T-helper 17 cell (primary cell): ENCODE data around the gene MYH9. TPM values are rescaled to one million over a fixed set of nuclear protein-coding genes. Genes with fewer than 3 reads are reported as not detected.
A peak's percentile ranks its signal among the peaks of the same experiment; 100 is the strongest.
"Not testable (repeated sequence)": the region's sequence is repeated elsewhere in the genome, so short reads cannot be mapped to it uniquely, and the experiment has no call there.

ENCODE experiments used
- ATAC-seq: fragments of 150-1000 bp; cut with Tn5 transposase; 2 replicates; pipeline ENCODE4 v1.10.0; 2021; ENCODE audit warnings: mild to moderate bottlenecking, moderate library complexity
- DNase-seq, 3 donors: peaks; one replicate each; pipeline versions ENCODE4 v3.0.0 to v3.0.0-alpha.2; 2020 to 2021
- H3K9me3 ChIP-seq: one replicate; pipeline ENCODE4 v1.7.0; 2013; ENCODE audit warnings: low read length, mild to moderate bottlenecking; ENCODE audit not compliant: control insufficient read depth, poor library complexity, severe bottlenecking
- H3K27ac Mint-ChIP-seq: one replicate; pipeline ENCODE4 v1.8.0; 2022; ENCODE audit warnings: mild to moderate bottlenecking, moderate library complexity, mixed read lengths
- H3K27me3 Mint-ChIP-seq: one replicate; pipeline ENCODE4 v1.8.0; 2022; ENCODE audit warnings: mixed read lengths
- H3K36me3 Mint-ChIP-seq: one replicate; pipeline ENCODE4 v1.8.0; 2022; ENCODE audit warnings: low read depth, mixed read lengths
- H3K4me1 Mint-ChIP-seq: one replicate; pipeline ENCODE4 v1.8.0; 2022; ENCODE audit warnings: mild to moderate bottlenecking, mixed read lengths
- H3K4me3 Mint-ChIP-seq: one replicate; pipeline ENCODE4 v1.8.0; 2022; ENCODE audit warnings: mild to moderate bottlenecking, moderate library complexity, mixed read lengths
- total RNA-seq, 4 donors: library from RNA in 2 of 4; stranded (reverse) in 2 of 4; gene quantifications; one replicate each; pipeline ENCODE4 v1.2.3 and lab custom pipeline; 2022 to 2026

MYH9 gene
- total RNA-seq, 2 donors from 2014 or later, result 1,038 to 1,220 TPM

- H3K9me3 ChIP-seq, result no peaks in the 10 kb centered on the region
- Mint-ChIP-seq H3K27me3 (no peaks in the 10 kb centered on the region), H3K36me3 (no peaks in the 10 kb centered on the region), H3K4me3 (peak overlapping the region; percentile 89), H3K27ac (peak overlapping the region; percentile 90), H3K4me1 (peaks cover 47% of the 10 kb centered on the region)
- ATAC-seq, result peak; percentile 65
- DNase-seq, result peak in 1 of 3 donors; percentile 27
Observed at GRCh38 chr22:36405671-36406538, 18.1 kb upstream of the MYH9 start.

- peak overlapping the region; percentile 90 for H3K27ac Mint-ChIP-seq
- H3K4me1 Mint-ChIP-seq, result peaks cover 41% of the 10 kb centered on the region
- peak overlapping the region; percentile 89 for H3K4me3 Mint-ChIP-seq
- no peaks in the 10 kb centered on the region for H3K36me3 Mint-ChIP-seq
- no peaks in the 10 kb centered on the region for H3K9me3 ChIP-seq
- ATAC-seq (peak; percentile 65), DNase-seq (no peak)
- H3K27me3 Mint-ChIP-seq, result no peaks in the 10 kb centered on the region
Observed at GRCh38 chr22:36405221-36405661, 17.5 kb upstream of the MYH9 start.

GRCh38 chr22:36404446-36404845, 16.7 kb upstream of the MYH9 start:
- DNase-seq, result no peak
- no peaks in the 10 kb centered on the region for H3K9me3 ChIP-seq
- Mint-ChIP-seq H3K36me3 (no peaks in the 10 kb centered on the region), H3K4me1 (peaks cover 38% of the 10 kb centered on the region), H3K4me3 (no peak overlapping the region), H3K27me3 (no peaks in the 10 kb centered on the region), H3K27ac (no peak overlapping the region)
- ATAC-seq, result no peak

GRCh38 chr22:36399472-36399778, 11.7 kb upstream of the MYH9 start:
- H3K27ac Mint-ChIP-seq, result no peak overlapping the region
- H3K27me3 Mint-ChIP-seq, result no peaks in the 10 kb centered on the region
- ATAC-seq, result no peak
- no peaks in the 10 kb centered on the region for H3K36me3 Mint-ChIP-seq
- peak overlapping the region; percentile 7 for H3K4me3 Mint-ChIP-seq
- H3K9me3 ChIP-seq, result no peaks in the 10 kb centered on the region
- peaks cover 28% of the 10 kb centered on the region for H3K4me1 Mint-ChIP-seq
- no peak for DNase-seq

GRCh38 chr22:36398601-36399471, 11.1 kb upstream of the MYH9 start:
- ATAC-seq (no peak), DNase-seq (no peak)
- H3K9me3 ChIP-seq, result no peaks in the 10 kb centered on the region
- Mint-ChIP-seq H3K4me3 (peak overlapping the region; percentile 7), H3K36me3 (no peaks in the 10 kb centered on the region), H3K27me3 (no peaks in the 10 kb centered on the region), H3K27ac (no peak overlapping the region), H3K4me1 (peaks cover 31% of the 10 kb centered on the region)

GRCh38 chr22:36397131-36398093, 9.6 kb upstream of the MYH9 start:
- ATAC-seq (no peak), DNase-seq (no peak)
- no peaks in the 10 kb centered on the region for H3K9me3 ChIP-seq
- Mint-ChIP-seq H3K27ac (no peak overlapping the region), H3K4me3 (no peak overlapping the region), H3K4me1 (peaks cover 31% of the 10 kb centered on the region), H3K36me3 (no peaks in the 10 kb centered on the region), H3K27me3 (no peaks in the 10 kb centered on the region)

- DNase-seq (no peak), ATAC-seq (no peak)
- H3K9me3 ChIP-seq, result no peaks in the 10 kb centered on the region
- Mint-ChIP-seq H3K27me3 (no peaks in the 10 kb centered on the region), H3K4me1 (peaks cover 31% of the 10 kb centered on the region), H3K36me3 (no peaks in the 10 kb centered on the region), H3K27ac (peak overlapping the region; percentile 34), H3K4me3 (no peak overlapping the region)
Observed at GRCh38 chr22:36395915-36396314, 8.1 kb upstream of the MYH9 start.

GRCh38 chr22:36395055-36395849, 7.5 kb upstream of the MYH9 start:
- H3K9me3 ChIP-seq, result no peaks in the 10 kb centered on the region
- Mint-ChIP-seq H3K4me3 (no peak overlapping the region), H3K36me3 (no peaks in the 10 kb centered on the region), H3K4me1 (peaks cover 31% of the 10 kb centered on the region), H3K27me3 (no peaks in the 10 kb centered on the region), H3K27ac (peak overlapping the region; percentile 8)
- no peak for DNase-seq
- ATAC-seq, result no peak

- Mint-ChIP-seq H3K27me3 (no peaks in the 10 kb centered on the region), H3K4me1 (peaks cover 22% of the 10 kb centered on the region), H3K27ac (no peak overlapping the region), H3K4me3 (no peak overlapping the region), H3K36me3 (peaks cover under 1% of the 10 kb centered on the region)
- H3K9me3 ChIP-seq, result no peaks in the 10 kb centered on the region
- no peak for DNase-seq
- no peak for ATAC-seq
Observed at GRCh38 chr22:36391638-36392037, 3.9 kb upstream of the MYH9 start.

GRCh38 chr22:36389122-36389521, 1.4 kb upstream of the MYH9 start:
- DNase-seq, H3K27me3 Mint-ChIP-seq, ATAC-seq, H3K9me3 ChIP-seq, H3K36me3 Mint-ChIP-seq: not testable (repeated sequence)
- H3K4me1 Mint-ChIP-seq, result peaks cover 29% of the 10 kb centered on the region
- H3K4me3 Mint-ChIP-seq, result peak overlapping the region; percentile 90
- H3K27ac Mint-ChIP-seq, result peak overlapping the region; percentile 81

GRCh38 chr22:36387709-36387958, 133 bp downstream of the MYH9 start:
- Mint-ChIP-seq H3K36me3 (peaks cover 9% of the 10 kb centered on the region), H3K4me3 (peak overlapping the region; percentile 90), H3K4me1 (peaks cover 37% of the 10 kb centered on the region), H3K27ac (peak overlapping the region; percentile 81), H3K27me3 (no peaks in the 10 kb centered on the region)
- DNase-seq (no peak), ATAC-seq (peak; percentile 5)
- H3K9me3 ChIP-seq, result no peaks in the 10 kb centered on the region

GRCh38 chr22:36386900-36387708, 663 bp downstream of the MYH9 start:
- ATAC-seq (no peak), DNase-seq (peak in 1 of 3 donors; percentile 29)
- Mint-ChIP-seq H3K36me3 (peaks cover 9% of the 10 kb centered on the region), H3K4me1 (peaks cover 39% of the 10 kb centered on the region), H3K4me3 (peak overlapping the region; percentile 96), H3K27me3 (no peaks in the 10 kb centered on the region), H3K27ac (peak overlapping the region; percentile 100)
- no peaks in the 10 kb centered on the region for H3K9me3 ChIP-seq
